Urinary bladder (tissue), 4 donors: ENCODE results near the gene NDUFB7. TPM values are rescaled to one million over a fixed set of nuclear protein-coding genes. Genes with fewer than 3 reads are reported as not detected.
"Not testable (repeated sequence)": the region's sequence is repeated elsewhere in the genome, so short reads cannot be mapped to it uniquely, and the experiment has no call there.

Experiments
- DNase-seq: peaks from one replicate; pipeline ENCODE4 v3.0.0-alpha.2; 2015; ENCODE audit errors: extremely low spot score
- H3K27ac ChIP-seq: one replicate; pipeline ENCODE4 v1.5.1; 2013; ENCODE audit warnings: low read depth, mild to moderate bottlenecking, moderate library complexity
- H3K36me3 ChIP-seq: one replicate; pipeline ENCODE4 v1.6.1; 2013; ENCODE audit warnings: mild to moderate bottlenecking, moderate library complexity; ENCODE audit not compliant: insufficient read depth
- H3K4me1 ChIP-seq: one replicate; pipeline ENCODE4 v1.6.1; 2013; ENCODE audit warnings: mild to moderate bottlenecking, moderate library complexity; ENCODE audit not compliant: insufficient read depth
- H3K4me3 ChIP-seq: one replicate; pipeline ENCODE4 v1.5.1; 2013; ENCODE audit warnings: low read depth, low read length
- WGBS: extraction: QIAGEN DNeasy Blood & Tissue Kit; methylation state at CpG from one replicate; pipeline ENCODE4 v1.1.7; 2013; 5-methylcytosine and 5-hydroxymethylcytosine counted together
- polyA plus RNA-seq: library from polyadenylated mRNA; stranded (reverse); fragments of 200-250 nt; gene quantifications from one replicate; pipeline ENCODE4 v1.2.3, GENCODE V29; 2013
- total RNA-seq: library from RNA; depleted of rRNA; stranded (reverse); fragments of >200 nt; gene quantifications from one replicate; pipeline ENCODE4 v1.2.3, GENCODE V29; 2014
- donor health status: healthy with polysubstance abuse.
- donor health status: healthy.

Gene NDUFB7
- total and polyA plus RNA-seq, 2 donors = 113 to 505 TPM

GRCh38 chr19:14564652-14565297 is 7.1 kb downstream of the NDUFB7 start:
- not testable (repeated sequence) for H3K36me3 ChIP-seq, H3K4me1 ChIP-seq, H3K4me3 ChIP-seq, H3K27ac ChIP-seq, DNase-seq
- WGBS = 77% methylated on average over 22 of the region's 22 CpGs

DNA sequence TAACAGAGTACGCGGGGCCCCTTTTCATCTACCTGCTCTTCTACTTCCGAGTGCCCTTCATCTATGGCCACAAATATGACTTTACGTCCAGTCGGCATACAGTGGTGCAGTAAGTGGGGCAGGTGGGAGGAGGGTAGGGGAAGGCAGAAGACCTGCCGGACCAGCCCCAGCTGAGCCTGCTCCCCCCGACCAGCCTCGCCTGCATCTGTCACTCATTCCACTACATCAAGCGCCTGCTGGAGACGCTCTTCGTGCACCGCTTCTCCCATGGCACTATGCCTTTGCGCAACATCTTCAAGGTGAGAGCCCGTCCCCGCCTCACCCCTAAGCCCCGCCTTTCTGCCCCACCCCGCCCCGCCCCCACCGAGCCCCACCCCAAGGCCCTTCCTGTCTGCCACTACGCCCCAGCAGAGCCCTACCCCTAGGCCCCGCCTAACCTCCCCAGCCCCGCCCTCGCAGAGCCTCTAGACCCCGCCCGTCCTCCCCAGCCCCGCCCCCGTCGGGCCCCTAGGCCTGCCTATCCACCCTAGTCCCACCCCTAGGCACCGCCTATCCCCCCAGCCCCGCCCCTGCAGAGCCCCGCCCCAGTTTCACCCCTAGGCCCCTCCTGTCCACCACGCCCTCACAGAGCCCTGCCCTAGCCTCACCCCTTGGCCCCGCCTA is 7.7 kb downstream of the NDUFB7 start:
- no peak overlapping the region for H3K27ac ChIP-seq

GRCh38 chr19:14563590-14563926 is 8.3 kb downstream of the NDUFB7 start:
- H3K27ac ChIP-seq = no peak overlapping the region
- H3K4me1 ChIP-seq = peaks cover 4% of the 10 kb centered on the region
- 91% methylated on average over 16 of the region's 16 CpGs for WGBS
- H3K4me3 ChIP-seq = no peak overlapping the region
- DNase-seq = no peak
- H3K36me3 ChIP-seq = no peaks in the 10 kb centered on the region

More for the DNA sequence above, 7.7 kb downstream of the NDUFB7 start:
- no peak for DNase-seq
- Histone ChIP-seq H3K4me1 (peaks cover 4% of the 10 kb centered on the region), H3K36me3 (no peaks in the 10 kb centered on the region), H3K4me3 (no peak overlapping the region)
- WGBS = 71% methylated on average over 33 of the region's 33 CpGs

- no peak overlapping the region for H3K4me3 ChIP-seq
- WGBS = 81% methylated on average over 23 of the region's 23 CpGs
- no peaks in the 10 kb centered on the region for H3K36me3 ChIP-seq
- no peak for DNase-seq
- H3K27ac ChIP-seq = no peak overlapping the region
- peaks cover 4% of the 10 kb centered on the region for H3K4me1 ChIP-seq
Measured at GRCh38 chr19:14562660-14563589, 8.9 kb downstream of the NDUFB7 start.

- no peaks in the 10 kb centered on the region for H3K36me3 ChIP-seq
- no peak for DNase-seq
- WGBS = 70% methylated on average over 22 of the region's 22 CpGs
- H3K4me3 ChIP-seq = no peak overlapping the region
- H3K27ac ChIP-seq = no peak overlapping the region
- H3K4me1 ChIP-seq = peaks cover 4% of the 10 kb centered on the region
Measured at GRCh38 chr19:14561847-14562351, 10.0 kb downstream of the NDUFB7 start.

DNA sequence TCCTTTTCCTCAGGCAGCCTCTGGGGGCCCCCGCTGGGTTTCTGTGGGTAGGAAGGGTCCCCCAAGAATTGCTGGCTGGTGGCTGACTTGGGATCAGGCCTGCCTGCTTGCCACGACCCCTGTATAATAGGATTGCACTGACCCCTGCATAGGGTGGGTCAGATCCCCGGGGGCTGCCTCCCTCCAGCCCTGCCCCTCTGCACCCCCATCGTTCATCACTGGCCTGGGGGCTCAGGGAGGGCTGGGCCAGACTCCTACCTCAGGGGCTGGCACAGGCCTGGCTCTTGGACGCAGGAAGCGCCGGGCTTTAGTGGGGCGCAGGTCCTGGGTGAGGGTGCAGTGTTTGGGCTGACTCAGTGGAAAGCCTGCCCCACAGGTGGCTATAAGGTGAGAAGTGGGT is 10.6 kb downstream of the NDUFB7 start:
- Histone ChIP-seq H3K27ac (no peak overlapping the region), H3K36me3 (no peaks in the 10 kb centered on the region), H3K4me1 (peaks cover 4% of the 10 kb centered on the region), H3K4me3 (no peak overlapping the region)
- WGBS = 80% methylated on average over 8 of the region's 8 CpGs
- no peak for DNase-seq

DNA sequence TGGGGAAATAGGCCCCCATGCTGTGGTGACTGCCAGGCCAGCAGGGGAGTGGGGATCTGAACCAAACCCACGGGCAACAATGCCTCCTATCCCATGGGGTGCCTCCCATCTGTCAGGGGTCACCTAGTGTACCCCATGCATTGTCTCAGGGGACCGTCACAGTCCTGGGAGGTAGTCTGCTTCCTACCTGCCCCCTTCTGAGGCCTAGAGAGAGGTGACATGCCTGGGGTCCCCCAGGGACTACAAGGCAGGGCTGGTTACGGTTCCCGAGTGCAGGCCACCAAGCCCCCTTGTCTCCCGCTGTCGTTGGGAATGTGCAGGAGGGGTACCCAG is 11.1 kb downstream of the NDUFB7 start:
- Histone ChIP-seq H3K36me3 (no peaks in the 10 kb centered on the region), H3K4me3 (no peak overlapping the region), H3K27ac (no peak overlapping the region), H3K4me1 (peaks cover 4% of the 10 kb centered on the region)
- 86% methylated on average over 6 of the region's 6 CpGs for WGBS
- DNase-seq = no peak

GRCh38 chr19:14559916-14560775 is 11.7 kb downstream of the NDUFB7 start:
- Histone ChIP-seq H3K4me3 (no peak overlapping the region), H3K27ac (no peak overlapping the region), H3K4me1 (peaks cover 4% of the 10 kb centered on the region), H3K36me3 (no peaks in the 10 kb centered on the region)
- WGBS = 78% methylated on average over 28 of the region's 28 CpGs
- no peak for DNase-seq

GRCh38 chr19:14558370-14559066 is 13.3 kb downstream of the NDUFB7 start:
- H3K4me1 ChIP-seq = peaks cover 4% of the 10 kb centered on the region
- H3K4me3 ChIP-seq = no peak overlapping the region
- H3K27ac ChIP-seq = no peak overlapping the region
- H3K36me3 ChIP-seq = no peaks in the 10 kb centered on the region
- no peak for DNase-seq
- 78% methylated on average over 23 of the region's 23 CpGs for WGBS

- Histone ChIP-seq H3K36me3 (no peaks in the 10 kb centered on the region), H3K4me3 (no peak overlapping the region), H3K4me1 (peaks cover 3% of the 10 kb centered on the region), H3K27ac (no peak overlapping the region)
- no peak for DNase-seq
- WGBS = 10% methylated on average over 18 of the region's 18 CpGs
Measured at GRCh38 chr19:14556662-14557188, 15.1 kb downstream of the NDUFB7 start.

GRCh38 chr19:14555918-14556661 is 15.8 kb downstream of the NDUFB7 start:
- H3K36me3 ChIP-seq = no peaks in the 10 kb centered on the region
- DNase-seq = no peak
- H3K4me1 ChIP-seq = no peaks in the 10 kb centered on the region
- H3K4me3 ChIP-seq = no peak overlapping the region
- WGBS = 85% methylated on average over 12 of the region's 12 CpGs
- no peak overlapping the region for H3K27ac ChIP-seq

GRCh38 chr19:14554382-14554812 is 17.5 kb downstream of the NDUFB7 start:
- no peak for DNase-seq
- WGBS = 59% methylated on average over 6 of the region's 6 CpGs
- H3K27ac ChIP-seq = no peak overlapping the region

More at GRCh38 chr19:14554382-14554812, 17.5 kb downstream of the NDUFB7 start:
- Histone ChIP-seq H3K36me3 (no peaks in the 10 kb centered on the region), H3K4me1 (no peaks in the 10 kb centered on the region), H3K4me3 (no peak overlapping the region)
